GM10266 (cell line): ENCODE data around the gene ZNF746.

Source experiments
- DNase-seq: peaks from one replicate; pipeline ENCODE4 v3.0.0; 2012; ENCODE audit errors: extremely low spot score
- TF ChIP-seq, protein P1 (sequence below): IDR thresholded peaks from 2 replicates; pipeline ENCODE4 v1.5.1; 2012; ENCODE audit warnings: mild to moderate bottlenecking, low read depth; ENCODE audit not compliant: control insufficient read depth, insufficient read depth; ENCODE audit errors: missing control alignments

ZNF746 gene

GRCh38 chr7:149422914-149423301, 74.7 kb downstream of the ZNF746 start:
- DNase-seq = peak; percentile 67
- TF ChIP-seq, protein P1, sequence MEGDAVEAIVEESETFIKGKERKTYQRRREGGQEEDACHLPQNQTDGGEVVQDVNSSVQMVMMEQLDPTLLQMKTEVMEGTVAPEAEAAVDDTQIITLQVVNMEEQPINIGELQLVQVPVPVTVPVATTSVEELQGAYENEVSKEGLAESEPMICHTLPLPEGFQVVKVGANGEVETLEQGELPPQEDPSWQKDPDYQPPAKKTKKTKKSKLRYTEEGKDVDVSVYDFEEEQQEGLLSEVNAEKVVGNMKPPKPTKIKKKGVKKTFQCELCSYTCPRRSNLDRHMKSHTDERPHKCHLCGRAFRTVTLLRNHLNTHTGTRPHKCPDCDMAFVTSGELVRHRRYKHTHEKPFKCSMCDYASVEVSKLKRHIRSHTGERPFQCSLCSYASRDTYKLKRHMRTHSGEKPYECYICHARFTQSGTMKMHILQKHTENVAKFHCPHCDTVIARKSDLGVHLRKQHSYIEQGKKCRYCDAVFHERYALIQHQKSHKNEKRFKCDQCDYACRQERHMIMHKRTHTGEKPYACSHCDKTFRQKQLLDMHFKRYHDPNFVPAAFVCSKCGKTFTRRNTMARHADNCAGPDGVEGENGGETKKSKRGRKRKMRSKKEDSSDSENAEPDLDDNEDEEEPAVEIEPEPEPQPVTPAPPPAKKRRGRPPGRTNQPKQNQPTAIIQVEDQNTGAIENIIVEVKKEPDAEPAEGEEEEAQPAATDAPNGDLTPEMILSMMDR = no peak
